AG09309 (cell line): ENCODE data around the gene ANTXR2.

Experiments used
- DNase-seq: peaks from one replicate; pipeline ENCODE4 v3.0.0-alpha.2; 2010; ENCODE audit warnings: low read depth
- H3K4me3 ChIP-seq: 2 replicates; pipeline ENCODE4 v1.5.1; 2011; ENCODE audit warnings: mild to moderate bottlenecking, low read depth, low read length, moderate library complexity; ENCODE audit not compliant: control insufficient read depth
- CTCF ChIP-seq: IDR thresholded peaks from 2 replicates; pipeline ENCODE4 v1.5.1; 2011; ENCODE audit warnings: mild to moderate bottlenecking, low read depth, low read length, inconsistent platforms; ENCODE audit not compliant: insufficient read depth, control insufficient read depth; ENCODE audit errors: missing control alignments

ANTXR2 gene

GRCh38 chr4:79920163-79920853 lies 152.7 kb downstream of the ANTXR2 start:
- DNase-seq = no peak
- TF ChIP-seq CTCF = no peak
- no peak overlapping the region for H3K4me3 ChIP-seq

DNA sequence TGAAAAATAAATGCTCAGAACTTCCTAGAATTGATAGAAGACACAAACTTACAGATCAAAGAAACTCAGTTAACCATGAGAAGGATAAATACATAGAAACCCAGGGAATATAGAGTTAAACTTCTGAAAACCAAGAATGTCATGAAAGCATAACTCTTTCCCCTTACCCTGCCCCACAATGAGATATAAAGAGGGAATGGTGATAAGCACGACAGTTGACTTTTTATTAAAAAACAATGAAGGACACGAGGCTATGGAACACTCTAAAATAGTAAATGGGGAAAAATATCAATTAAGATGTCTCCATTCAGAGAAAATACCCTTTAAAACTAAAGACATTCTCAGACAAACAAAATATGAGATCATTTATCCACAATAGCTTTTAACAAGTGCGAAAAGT lies 154.7 kb downstream of the ANTXR2 start:
- no peak overlapping the region for H3K4me3 ChIP-seq
- no peak for TF ChIP-seq CTCF
- DNase-seq = no peak

DNA sequence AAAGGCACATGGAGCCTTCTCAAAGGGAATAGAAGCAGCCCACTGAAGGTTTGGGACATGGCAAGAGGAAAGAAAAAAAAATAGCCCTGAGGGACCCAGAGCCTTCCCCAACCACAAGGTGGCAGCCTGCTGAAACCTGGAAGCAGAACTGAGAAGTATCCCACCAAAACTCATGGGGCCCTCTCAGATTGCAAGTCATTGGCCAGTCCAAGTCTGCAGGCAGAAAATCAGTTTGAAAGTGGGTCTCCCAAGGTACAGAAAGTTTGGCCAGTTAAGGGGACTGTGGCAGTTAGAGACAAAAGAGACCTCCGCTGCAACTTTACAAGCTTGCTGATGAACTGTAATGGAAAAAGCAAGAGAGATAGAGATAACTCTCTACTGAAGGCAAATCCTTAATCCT lies 155.8 kb downstream of the ANTXR2 start:
- peak; percentile 23 for DNase-seq
- TF ChIP-seq CTCF = peak; percentile 76
- H3K4me3 ChIP-seq = no peak overlapping the region

DNA sequence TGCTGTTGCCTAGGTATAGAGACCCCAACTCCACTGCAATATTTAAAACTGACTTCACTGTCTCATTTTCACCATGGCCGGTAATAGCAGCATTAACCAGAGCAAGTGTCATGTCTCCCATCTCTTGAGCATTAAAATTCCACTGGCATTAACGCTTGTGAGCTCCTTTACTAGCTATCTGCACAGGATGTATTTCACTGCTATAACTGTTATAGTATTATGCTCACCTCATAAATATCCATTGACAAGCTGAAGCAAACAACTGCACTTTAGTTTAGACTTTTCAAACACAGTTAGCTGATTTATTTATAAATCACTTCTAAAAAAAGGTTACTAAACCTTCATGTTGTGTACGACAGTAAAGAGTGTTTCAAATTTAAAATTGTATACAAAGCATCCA lies 157.8 kb downstream of the ANTXR2 start:
- H3K4me3 ChIP-seq = no peak overlapping the region
- no peak for DNase-seq
- TF ChIP-seq CTCF = no peak

DNA sequence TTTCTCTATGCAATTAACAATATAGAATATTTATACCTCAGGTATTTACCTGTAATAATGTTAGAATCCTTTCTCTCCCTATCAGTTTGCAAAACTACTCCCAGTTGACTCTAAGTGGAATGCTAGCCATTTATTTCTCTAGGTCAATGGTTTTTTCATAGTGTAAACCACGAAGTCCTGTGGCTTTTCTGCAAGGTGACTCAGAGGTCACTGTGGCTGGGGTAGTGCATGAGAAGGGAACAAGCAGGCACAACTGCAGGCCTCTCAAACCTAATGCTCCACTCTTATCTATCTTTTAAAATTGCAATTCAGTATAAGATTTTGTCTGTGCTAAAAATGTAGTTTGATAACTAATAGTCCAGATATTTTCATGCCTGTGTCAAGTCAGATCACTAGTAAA lies 159.4 kb downstream of the ANTXR2 start:
- peak; percentile 17 for DNase-seq
- TF ChIP-seq CTCF = no peak

DNA sequence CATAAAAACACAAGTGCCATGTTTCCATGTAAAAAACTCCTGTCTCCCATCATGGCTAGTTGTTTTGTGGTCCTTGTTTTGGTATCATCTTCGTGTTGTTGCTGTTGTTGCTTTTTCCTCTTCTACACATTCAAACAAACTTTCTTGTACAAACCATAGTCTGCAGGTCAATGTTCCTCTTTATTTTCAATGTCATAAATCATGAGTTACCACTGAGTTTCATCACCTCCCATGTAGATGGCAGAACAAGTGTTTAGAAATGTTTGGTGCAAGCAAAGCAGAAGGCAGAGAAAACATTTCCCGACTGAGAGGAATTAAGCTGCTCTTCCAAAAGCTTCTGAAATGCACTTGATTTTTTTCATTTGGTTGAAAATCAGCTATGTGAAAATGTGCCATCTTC lies 166.0 kb downstream of the ANTXR2 start:
- DNase-seq = no peak
- H3K4me3 ChIP-seq = no peak overlapping the region
- no peak for TF ChIP-seq CTCF

More for the DNA sequence above, 159.4 kb downstream of the ANTXR2 start:
- no peak overlapping the region for H3K4me3 ChIP-seq
